K562 (cell line): Measurements from ENCODE around the gene TOR1B. TPM values are rescaled to one million over a fixed set of nuclear protein-coding genes. Genes with fewer than 3 reads are reported as not detected.
A peak's percentile ranks its signal among the peaks of the same experiment; 100 is the strongest.

Source experiments
- CSDE1 ChIP-seq, 2 experiments: fragments of 450-650 bp; IDR thresholded peaks; 2 replicates each; pipeline ENCODE4 v1.6.1; 2016; ENCODE audit warnings: mild to moderate bottlenecking in 1 of 2
- E2F3 ChIP-seq: fragments of 250-450 bp; sonication (Bioruptor Pico); IDR thresholded peaks from 2 replicates; pipeline ENCODE4 v1.4.0; 2020; ENCODE audit warnings: mild to moderate bottlenecking
- EGR1 ChIP-seq: fragments of 450-650 bp; conservative IDR thresholded peaks from 2 replicates; pipeline ENCODE4 v1.6.1; 2017; ENCODE audit warnings: mild to moderate bottlenecking
- ELF2 ChIP-seq: fragments of 250-450 bp; sonication (Bioruptor Pico); IDR thresholded peaks from 2 replicates; pipeline ENCODE4 v1.5.0; 2021; ENCODE audit warnings: mild to moderate bottlenecking
- FOXK1 ChIP-seq: sonication (generic); formaldehyde crosslinking; IDR thresholded peaks from 2 replicates; pipeline ENCODE4 v1.8.0; 2022; ENCODE audit warnings: missing genetic modification reagents, mild to moderate bottlenecking, borderline replicate concordance
- HDAC3 ChIP-seq: fragments of 450-650 bp; IDR thresholded peaks from 2 replicates; pipeline ENCODE4 v1.6.1; 2018; ENCODE audit warnings: borderline replicate concordance, mild to moderate bottlenecking, moderate library complexity; ENCODE audit not compliant: partially characterized antibody
- HNRNPUL1 ChIP-seq: fragments of 200-400 bp; formaldehyde crosslinking; IDR thresholded peaks from 2 replicates; pipeline ENCODE4 v1.6.1; 2017; ENCODE audit warnings: low read length
- KDM4B ChIP-seq, 2 experiments: fragments of 450-650 bp in 1 of 2; sonication (generic) in 1 of 2; IDR thresholded peaks; 2 replicates each; pipeline ENCODE4 v1.6.1; 2016 to 2017; ENCODE audit warnings: borderline replicate concordance in 2 of 2, antibody characterized with exemption in 1 of 2, low read depth in 1 of 2, mild to moderate bottlenecking in 1 of 2
- KLF13 ChIP-seq: fragments of 450-650 bp; IDR thresholded peaks from 2 replicates; pipeline ENCODE4 v1.6.1; 2016; ENCODE audit warnings: missing genetic modification characterization, low read depth, mild to moderate bottlenecking, missing compliant biosample characterization, moderate library complexity, borderline replicate concordance
- MYC ChIP-seq, 2 experiments: fragments of 250-450 bp in 1 of 2; sonication (Bioruptor Pico) in 1 of 2; IDR thresholded peaks; 2 replicates each; pipeline versions ENCODE4 v1.5.1 to v1.6.1; 2012 to 2021; ENCODE audit warnings: low read depth in 2 of 2, borderline replicate concordance in 1 of 2, improper control_type of control experiment in 1 of 2, low read length in 1 of 2, mild to moderate bottlenecking in 1 of 2, moderate library complexity in 1 of 2
- PKNOX1 ChIP-seq: fragments of 450-650 bp; IDR thresholded peaks from 2 replicates; pipeline ENCODE4 v1.6.1; 2016
- POLR3G ChIP-seq: IDR thresholded peaks from 2 replicates; pipeline ENCODE4 v1.6.1; 2011; ENCODE audit not compliant: insufficient read length, insufficient replicate concordance; ENCODE audit errors: extremely low read depth
- RBM34 ChIP-seq: fragments of 200-400 bp; formaldehyde crosslinking; IDR thresholded peaks from 2 replicates; pipeline ENCODE4 v1.6.1; 2018; ENCODE audit warnings: low read length, borderline replicate concordance; ENCODE audit not compliant: insufficient read depth
- ZBTB49 ChIP-seq: sonication (generic); formaldehyde crosslinking; IDR thresholded peaks from 2 replicates; pipeline ENCODE4 v1.8.0; 2022; ENCODE audit warnings: missing genetic modification reagents, mild to moderate bottlenecking, borderline replicate concordance
- ZC3H11A ChIP-seq: IDR thresholded peaks from 2 replicates; pipeline ENCODE4 v1.6.1; 2012; ENCODE audit warnings: low read depth, low read length, improper control_type of control experiment
- ZNF347 ChIP-seq: fragments of 450-650 bp; formaldehyde crosslinking; IDR thresholded peaks from 2 replicates; pipeline ENCODE4 v1.4.0; 2020; ENCODE audit warnings: low read depth, mild to moderate bottlenecking, moderate library complexity
- ZNF589 ChIP-seq: fragments of 200-800 bp; sonication (Bioruptor generic); IDR thresholded peaks from 2 replicates; pipeline ENCODE4 v1.6.1; 2016; ENCODE audit warnings: low read depth, missing genetic modification characterization, missing compliant biosample characterization
- polyA plus RNA-seq, 8 experiments: library from polyadenylated mRNA; depleted of rRNA in 4 of 8; stranded (reverse) in 5 of 8; unstranded in 3 of 8; fragments of >200 nt; fragmentation: Nextera tagmentation in 2 of 8; fragmentation: Illumina TruSeq in 1 of 8; extraction: Ambion mirVana in 2 of 8; extraction: Trizol in 1 of 8; gene quantifications; 2 replicates each; pipeline versions ENCODE4 v1.2.1 to v1.2.3, GENCODE V29; 2011 to 2014; ENCODE audit warnings: inconsistent platforms in 1 of 8, missing spikeins in 1 of 8
- total RNA-seq, 7 experiments: library from RNA; depleted of rRNA in 6 of 7; stranded (reverse); fragments of >200 nt in 6 of 7; fragmentation: Illumina TruSeq in 2 of 7; extraction: Trizol in 2 of 7; gene quantifications; 2 replicates each; pipeline versions ENCODE4 v1.2.1 to v1.2.3, GENCODE V29; 2011 to 2021; ENCODE audit warnings: low replicate concordance in 1 of 7
- TF ChIP-seq, protein P1 (sequence below): sonication (generic); formaldehyde crosslinking; IDR thresholded peaks from 2 replicates; pipeline ENCODE4 v1.8.0; 2023; ENCODE audit warnings: mild to moderate bottlenecking, missing genetic modification reagents
- TF ChIP-seq, protein P2 (sequence below): fragments of 450-650 bp; IDR thresholded peaks from 2 replicates; pipeline ENCODE4 v1.6.1; 2016; ENCODE audit warnings: antibody characterized with exemption

Gene TOR1B
- total and polyA plus RNA-seq, 9 of the 15 experiments (the other 6 are each of a cell fraction or from before 2014, with no cell fraction given), result 4.2 to 36.5 (median 24.6) TPM

DNA sequence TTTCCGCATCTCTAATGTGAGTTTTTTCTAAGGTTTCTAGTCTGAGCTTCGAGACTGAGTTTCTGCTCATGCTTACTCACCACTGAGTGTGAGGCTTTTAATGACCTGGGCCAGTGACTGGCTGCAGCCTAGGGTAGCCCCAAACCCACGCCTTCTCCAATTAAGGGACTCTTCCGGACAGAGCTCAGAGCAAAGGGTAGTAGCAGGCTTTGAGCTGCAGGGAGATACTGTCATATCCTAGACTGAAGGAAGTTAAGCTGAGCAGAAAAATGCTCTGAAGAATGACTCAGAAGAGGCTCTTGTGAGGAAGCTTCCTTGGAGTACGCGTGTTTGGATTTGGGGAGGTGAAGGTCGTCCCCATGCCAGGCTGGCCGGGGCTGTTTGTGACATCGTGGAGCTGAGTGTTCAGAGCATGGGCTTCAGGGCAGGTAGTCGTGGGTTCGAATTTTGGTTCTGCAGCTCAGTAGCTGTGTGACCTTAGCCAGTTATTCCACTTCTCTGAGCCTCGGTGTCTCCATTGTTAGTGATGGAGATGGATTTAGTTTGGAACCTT lies 35.8 kb downstream of the TOR1B start (continued):
- no peak for TF ChIP-seq ZBTB49 (CRISPR knock-in tag)
- no peak for TF ChIP-seq ZNF347
- TF ChIP-seq ZNF589 (CRISPR knock-in tag), result no peak
- no peak for TF ChIP-seq ELF2 (CRISPR knock-in tag)
- no peak for TF ChIP-seq CSDE1 (IDR thresholded peaks at IDR 0.05)
- no peak for TF ChIP-seq HDAC3
- TF ChIP-seq KDM4B (IDR thresholded peaks at IDR 0.05; ENCODE audit: borderline replicate concordance in 2 of 2, low read depth in 1 of 2), result no peak
- TF ChIP-seq, protein P1, sequence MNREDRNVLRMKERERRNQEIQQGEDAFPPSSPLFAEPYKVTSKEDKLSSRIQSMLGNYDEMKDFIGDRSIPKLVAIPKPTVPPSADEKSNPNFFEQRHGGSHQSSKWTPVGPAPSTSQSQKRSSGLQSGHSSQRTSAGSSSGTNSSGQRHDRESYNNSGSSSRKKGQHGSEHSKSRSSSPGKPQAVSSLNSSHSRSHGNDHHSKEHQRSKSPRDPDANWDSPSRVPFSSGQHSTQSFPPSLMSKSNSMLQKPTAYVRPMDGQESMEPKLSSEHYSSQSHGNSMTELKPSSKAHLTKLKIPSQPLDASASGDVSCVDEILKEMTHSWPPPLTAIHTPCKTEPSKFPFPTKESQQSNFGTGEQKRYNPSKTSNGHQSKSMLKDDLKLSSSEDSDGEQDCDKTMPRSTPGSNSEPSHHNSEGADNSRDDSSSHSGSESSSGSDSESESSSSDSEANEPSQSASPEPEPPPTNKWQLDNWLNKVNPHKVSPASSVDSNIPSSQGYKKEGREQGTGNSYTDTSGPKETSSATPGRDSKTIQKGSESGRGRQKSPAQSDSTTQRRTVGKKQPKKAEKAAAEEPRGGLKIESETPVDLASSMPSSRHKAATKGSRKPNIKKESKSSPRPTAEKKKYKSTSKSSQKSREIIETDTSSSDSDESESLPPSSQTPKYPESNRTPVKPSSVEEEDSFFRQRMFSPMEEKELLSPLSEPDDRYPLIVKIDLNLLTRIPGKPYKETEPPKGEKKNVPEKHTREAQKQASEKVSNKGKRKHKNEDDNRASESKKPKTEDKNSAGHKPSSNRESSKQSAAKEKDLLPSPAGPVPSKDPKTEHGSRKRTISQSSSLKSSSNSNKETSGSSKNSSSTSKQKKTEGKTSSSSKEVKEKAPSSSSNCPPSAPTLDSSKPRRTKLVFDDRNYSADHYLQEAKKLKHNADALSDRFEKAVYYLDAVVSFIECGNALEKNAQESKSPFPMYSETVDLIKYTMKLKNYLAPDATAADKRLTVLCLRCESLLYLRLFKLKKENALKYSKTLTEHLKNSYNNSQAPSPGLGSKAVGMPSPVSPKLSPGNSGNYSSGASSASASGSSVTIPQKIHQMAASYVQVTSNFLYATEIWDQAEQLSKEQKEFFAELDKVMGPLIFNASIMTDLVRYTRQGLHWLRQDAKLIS (CRISPR knock-in tag), result no peak
- TF ChIP-seq, protein P2, sequence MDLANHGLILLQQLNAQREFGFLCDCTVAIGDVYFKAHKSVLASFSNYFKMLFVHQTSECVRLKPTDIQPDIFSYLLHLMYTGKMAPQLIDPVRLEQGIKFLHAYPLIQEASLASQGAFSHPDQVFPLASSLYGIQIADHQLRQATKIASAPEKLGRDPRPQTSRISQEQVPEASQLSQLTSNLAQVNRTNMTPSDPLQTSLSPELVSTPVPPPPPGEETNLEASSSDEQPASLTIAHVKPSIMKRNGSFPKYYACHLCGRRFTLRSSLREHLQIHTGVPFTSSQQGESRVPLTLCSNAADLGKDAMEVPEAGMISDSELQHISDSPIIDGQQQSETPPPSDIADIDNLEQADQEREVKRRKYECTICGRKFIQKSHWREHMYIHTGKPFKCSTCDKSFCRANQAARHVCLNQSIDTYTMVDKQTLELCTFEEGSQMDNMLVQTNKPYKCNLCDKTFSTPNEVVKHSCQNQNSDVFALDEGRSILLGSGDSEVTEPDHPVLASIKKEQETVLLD, result no peak
- no peak for TF ChIP-seq FOXK1 (CRISPR knock-in tag)
- TF ChIP-seq POLR3G, result no peak
- TF ChIP-seq E2F3, result no peak
- peak; percentile 28; the same call in 1 of the 2 replicates for TF ChIP-seq PKNOX1
- no peak for TF ChIP-seq EGR1
- TF ChIP-seq MYC (IDR thresholded peaks at IDR 0.05; ENCODE audit: low read depth, low read length), result peak; percentile 14; the same call in 1 of the 2 replicates
- TF ChIP-seq MYC (CRISPR knock-in tag; IDR thresholded peaks at IDR 0.05; ENCODE audit: borderline replicate concordance, low read depth), result no peak
- TF ChIP-seq RBM34, result no peak
- TF ChIP-seq HNRNPUL1, result no peak
- TF ChIP-seq ZC3H11A, result no peak
- no peak for TF ChIP-seq KLF13 (tag)
